H1 (cell line): ENCODE results near the gene AGPAT4. TPM values are rescaled to one million over a fixed set of nuclear protein-coding genes. Genes with fewer than 3 reads are reported as not detected.

Experiments used
- JUND ChIP-seq: IDR thresholded peaks from 2 replicates; pipeline ENCODE4 v1.6.1; 2011; ENCODE audit warnings: mild to moderate bottlenecking, improper control_type of control experiment, low read length
- POU5F1 ChIP-seq: IDR thresholded peaks from 2 replicates; pipeline ENCODE4 v1.6.1; 2011; ENCODE audit warnings: low read depth, mild to moderate bottlenecking, low read length, moderate library complexity
- RAD21 ChIP-seq, 2 experiments: IDR thresholded peaks in 1 of 2; conservative IDR thresholded peaks in 1 of 2; 2 replicates each; pipeline ENCODE4 v1.6.1; 2011; ENCODE audit warnings: low read depth in 2 of 2, low read length in 2 of 2, improper control_type of control experiment in 1 of 2, inconsistent platforms in 1 of 2, mild to moderate bottlenecking in 1 of 2, moderate library complexity in 1 of 2
- TEAD4 ChIP-seq: IDR thresholded peaks from 2 replicates; pipeline ENCODE4 v1.6.1; 2012; ENCODE audit warnings: low read depth, low read length, inconsistent platforms, mixed read lengths
- polyA plus RNA-seq, 7 experiments: library from polyadenylated mRNA; depleted of rRNA in 3 of 7; stranded (reverse) in 5 of 7; unstranded in 2 of 7; fragments of >200 nt in 5 of 7; fragments of 200-250 nt in 2 of 7; gene quantifications; 1 replicate in 5 of 7; 2 replicates in 1 of 7; 4 replicates in 1 of 7; pipeline versions ENCODE4 v1.2.1 to v1.2.3, GENCODE V29; 2011 to 2013; ENCODE audit warnings: missing spikeins in 2 of 7, mixed read lengths in 2 of 7
- total RNA-seq: library from RNA; stranded (reverse); fragmentation: NEBNext Ultra II Directional; extraction: Animal tissue kit (Norgen Biotek cat#: 25700); gene quantifications from 2 replicates; pipeline ENCODE4 v1.2.1, GENCODE V29; 2021

Gene AGPAT4
- total and polyA plus RNA-seq, 2 of the 8 experiments (the other 6 are each of a cell fraction or from before 2014, with no cell fraction given), result 13.5 to 23.8 TPM

DNA sequence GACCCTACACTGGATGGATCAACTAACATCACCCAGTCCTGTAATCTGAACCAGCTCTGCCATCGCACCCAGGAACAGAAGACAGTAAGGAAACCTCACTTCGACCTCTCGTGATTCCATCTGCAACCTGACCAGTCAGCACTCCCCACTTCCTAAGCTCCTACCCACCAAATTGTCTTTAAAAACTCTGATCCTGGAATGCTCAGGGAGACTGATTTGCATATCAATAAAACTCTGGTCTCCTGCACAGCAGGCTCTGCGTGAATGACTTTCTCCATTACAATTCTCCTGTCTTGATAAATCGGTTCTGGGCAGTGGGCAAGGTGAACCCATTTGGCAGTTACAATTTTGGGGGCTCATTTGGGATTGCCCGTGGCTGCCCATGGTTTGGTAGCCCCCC, 18.3 kb upstream of the AGPAT4 start (continued):
- TF ChIP-seq POU5F1 (peak; percentile 89; the same call in 1 of the 2 replicates), TEAD4 (peak; percentile 81), RAD21 (IDR thresholded peaks at IDR 0.05 in 1 of 2, conservative IDR thresholded peaks at IDR 0.05 in 1 of 2; ENCODE audit: low read depth in 2 of 2, low read length in 2 of 2) (no peak), JUND (peak; percentile 41; the same call in 1 of the 2 replicates)
